GM21360 (cell line): ENCODE data around the gene ADAM19.
"Not testable (repeated sequence)": the region's sequence is repeated elsewhere in the genome, so short reads cannot be mapped to it uniquely, and the experiment has no call there.

ENCODE experiments used
- ATAC-seq: cut with Tn5 transposase; IDR thresholded peaks from one replicate; pipeline ENCODE4 v1.9.1; 2021; ENCODE audit warnings: mild to moderate bottlenecking, moderate library complexity; ENCODE audit not compliant: unreplicated experiment

The ADAM19 gene

GRCh38 chr5:157444224-157444623 lies 131.4 kb downstream of the ADAM19 start:
- ATAC-seq, result no peak

GRCh38 chr5:157443041-157443549 lies 132.5 kb downstream of the ADAM19 start:
- ATAC-seq, result no peak

DNA sequence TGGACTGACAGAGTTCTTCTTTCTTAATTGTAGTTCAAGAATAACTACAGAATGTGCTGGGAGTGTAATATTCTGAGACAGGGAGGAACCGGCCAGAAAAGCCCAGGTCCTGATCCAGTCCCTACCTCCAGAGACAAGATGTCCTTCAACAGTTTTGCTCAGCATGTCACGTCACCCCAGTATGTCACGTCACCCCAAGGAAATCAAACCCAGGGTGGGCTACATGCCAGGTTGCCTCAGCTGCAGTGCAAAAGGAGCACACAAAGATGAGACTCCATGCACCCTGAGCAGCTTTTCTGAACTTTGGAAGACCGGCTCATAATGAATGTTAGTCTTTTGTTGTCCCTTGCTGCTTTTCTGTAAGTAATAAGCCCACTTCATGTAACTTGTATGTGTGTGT lies 141.5 kb downstream of the ADAM19 start:
- ATAC-seq, result no peak

- ATAC-seq, result no peak
These were observed 143.9 kb downstream of the ADAM19 start for GRCh38 chr5:157431544-157432200.

DNA sequence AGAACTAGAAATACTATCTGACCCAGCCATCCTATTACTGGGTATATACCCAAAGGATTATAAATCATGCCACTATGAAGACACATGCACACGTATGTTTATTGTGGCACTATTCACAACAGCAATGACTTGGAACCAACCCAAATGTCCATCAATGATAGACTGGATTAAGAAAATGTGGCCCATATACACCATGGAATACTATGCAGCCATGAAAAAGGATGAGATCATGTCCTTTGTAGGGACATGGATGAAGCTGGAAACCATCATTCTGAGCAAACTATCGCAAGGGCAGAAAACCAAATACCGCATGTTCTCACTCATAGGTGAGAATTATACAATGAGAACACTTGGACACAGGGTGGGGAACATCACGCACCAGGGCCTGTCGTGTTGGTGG lies 145.7 kb downstream of the ADAM19 start:
- ATAC-seq, result not testable (repeated sequence)
